Measurements from ENCODE around the gene SLC44A4. TPM values are rescaled to one million over a fixed set of nuclear protein-coding genes. Genes with fewer than 3 reads are reported as not detected.
A peak's percentile ranks its signal among the peaks of the same experiment; 100 is the strongest.
"Not testable (repeated sequence)": the region's sequence is repeated elsewhere in the genome, so short reads cannot be mapped to it uniquely, and the experiment has no call there.

The SLC44A4 gene
- total RNA-seq, 1 experiment from 2014 or later: not detected

GRCh38 chr6:31844507-31844906 is 34.3 kb downstream of the SLC44A4 start:
- Histone ChIP-seq H3K27ac (ENCODE audit: low read depth, low read length, poor library complexity, severe bottlenecking) (no peak overlapping the region), H3K4me3 (ENCODE audit: low read depth, low read length, poor library complexity, severe bottlenecking) (no peak overlapping the region), H3K9me3 (ENCODE audit: low read depth, low read length, poor library complexity, severe bottlenecking) (no peaks in the 10 kb centered on the region), H3K4me1 (ENCODE audit: insufficient read depth, low read length, poor library complexity, severe bottlenecking) (no peaks in the 10 kb centered on the region), H3K27me3 (replicated peaks; ENCODE audit: insufficient read depth, low read depth, low read length, poor library complexity) (no peaks in the 10 kb centered on the region), H3K36me3 (ENCODE audit: insufficient read depth, low read length, poor library complexity, severe bottlenecking) (peaks cover 17% of the 10 kb centered on the region)
- intact Hi-C loops (cut with micrococcal nuclease; ENCODE audit: unreplicated experiment): no loop called here
- no peak for DNase-seq (ENCODE audit: low spot score)
- TF ChIP-seq EZH2 (IDR thresholded peaks at IDR 0.05; ENCODE audit: borderline replicate concordance, low read depth, low read length, poor library complexity, severe bottlenecking): no peak
- TF ChIP-seq CTCF (conservative IDR thresholded peaks at IDR 0.05; ENCODE audit: low read depth, low read length): no peak
- ChIA-PET POLR2A (ENCODE audit: low non-redundant PET) (no interaction called here), CTCF (no interaction called here)
- no TSS peak for BruUV-seq (replicated peaks)

GRCh38 chr6:31842053-31842452 is 36.7 kb downstream of the SLC44A4 start:
- ChIA-PET POLR2A (ENCODE audit: low non-redundant PET) (no interaction called here), CTCF (interaction anchor here (0.7 kb wide), 1 partner anchor 64 kb away, joined by 3 read pairs; no protein-coding TSS in a partner anchor)
- Histone ChIP-seq H3K4me1 (ENCODE audit: insufficient read depth, low read length, poor library complexity, severe bottlenecking) (peaks cover 12% of the 10 kb centered on the region), H3K36me3 (ENCODE audit: insufficient read depth, low read length, poor library complexity, severe bottlenecking) (peaks cover 41% of the 10 kb centered on the region), H3K9me3 (ENCODE audit: low read depth, low read length, poor library complexity, severe bottlenecking) (no peaks in the 10 kb centered on the region), H3K27me3 (replicated peaks; ENCODE audit: insufficient read depth, low read depth, low read length, poor library complexity) (no peaks in the 10 kb centered on the region), H3K4me3 (ENCODE audit: low read depth, low read length, poor library complexity, severe bottlenecking) (no peak overlapping the region), H3K27ac (ENCODE audit: low read depth, low read length, poor library complexity, severe bottlenecking) (no peak overlapping the region)
- no TSS peak for BruUV-seq (replicated peaks)
- no peak for DNase-seq (ENCODE audit: low spot score)
- intact Hi-C loops (cut with micrococcal nuclease; ENCODE audit: unreplicated experiment): no loop called here
- TF ChIP-seq CTCF (conservative IDR thresholded peaks at IDR 0.05; ENCODE audit: low read depth, low read length): no peak
- TF ChIP-seq EZH2 (IDR thresholded peaks at IDR 0.05; ENCODE audit: borderline replicate concordance, low read depth, low read length, poor library complexity, severe bottlenecking): no peak

GRCh38 chr6:31839779-31840126 is 39.0 kb downstream of the SLC44A4 start:
- H3K4me3 ChIP-seq (ENCODE audit: low read depth, low read length, poor library complexity, severe bottlenecking); DNase-seq (ENCODE audit: low spot score); CTCF ChIA-PET; H3K9me3 ChIP-seq (ENCODE audit: low read depth, low read length, poor library complexity, severe bottlenecking); intact Hi-C loops (cut with micrococcal nuclease; ENCODE audit: unreplicated experiment); H3K27ac ChIP-seq (ENCODE audit: low read depth, low read length, poor library complexity, severe bottlenecking); H3K27me3 ChIP-seq (replicated peaks; ENCODE audit: insufficient read depth, low read depth, low read length, poor library complexity); BruUV-seq (replicated peaks): not testable (repeated sequence)
- POLR2A ChIA-PET (ENCODE audit: low non-redundant PET): interaction anchor here (0.6 kb wide), 2 partner anchors 33 to 136 kb away, joined by 3 to 4 read pairs; partner anchors contain the start of gene LSM2
- Histone ChIP-seq H3K36me3 (ENCODE audit: insufficient read depth, low read length, poor library complexity, severe bottlenecking) (peaks cover 54% of the 10 kb centered on the region), H3K4me1 (ENCODE audit: insufficient read depth, low read length, poor library complexity, severe bottlenecking) (peaks cover 12% of the 10 kb centered on the region)

GRCh38 chr6:31838968-31839367 is 39.8 kb downstream of the SLC44A4 start:
- Histone ChIP-seq H3K9me3 (ENCODE audit: low read depth, low read length, poor library complexity, severe bottlenecking) (no peaks in the 10 kb centered on the region), H3K4me3 (ENCODE audit: low read depth, low read length, poor library complexity, severe bottlenecking) (peak overlapping the region; percentile 74), H3K27me3 (replicated peaks; ENCODE audit: insufficient read depth, low read depth, low read length, poor library complexity) (no peaks in the 10 kb centered on the region), H3K4me1 (ENCODE audit: insufficient read depth, low read length, poor library complexity, severe bottlenecking) (peaks cover 16% of the 10 kb centered on the region), H3K27ac (ENCODE audit: low read depth, low read length, poor library complexity, severe bottlenecking) (no peak overlapping the region), H3K36me3 (ENCODE audit: insufficient read depth, low read length, poor library complexity, severe bottlenecking) (peaks cover 54% of the 10 kb centered on the region)
- TF ChIP-seq CTCF (conservative IDR thresholded peaks at IDR 0.05; ENCODE audit: low read depth, low read length) (no peak), EZH2 (IDR thresholded peaks at IDR 0.05; ENCODE audit: borderline replicate concordance, low read depth, low read length, poor library complexity, severe bottlenecking) (no peak)
- ChIA-PET POLR2A (ENCODE audit: low non-redundant PET) (no interaction called here), CTCF (no interaction called here)
- intact Hi-C loops (cut with micrococcal nuclease; ENCODE audit: unreplicated experiment): no loop called here
- no TSS peak for BruUV-seq (replicated peaks)
- no peak for DNase-seq (ENCODE audit: low spot score)

GRCh38 chr6:31838114-31838553 is 40.7 kb downstream of the SLC44A4 start:
- H3K36me3 ChIP-seq (ENCODE audit: insufficient read depth, low read length, poor library complexity, severe bottlenecking): peaks cover 54% of the 10 kb centered on the region
- H3K9me3 ChIP-seq (ENCODE audit: low read depth, low read length, poor library complexity, severe bottlenecking); BruUV-seq (replicated peaks); POLR2A ChIA-PET (ENCODE audit: low non-redundant PET); H3K27ac ChIP-seq (ENCODE audit: low read depth, low read length, poor library complexity, severe bottlenecking); DNase-seq (ENCODE audit: low spot score); CTCF ChIA-PET; H3K27me3 ChIP-seq (replicated peaks; ENCODE audit: insufficient read depth, low read depth, low read length, poor library complexity); intact Hi-C loops (cut with micrococcal nuclease; ENCODE audit: unreplicated experiment): not testable (repeated sequence)
- H3K4me1 ChIP-seq (ENCODE audit: insufficient read depth, low read length, poor library complexity, severe bottlenecking): peaks cover 17% of the 10 kb centered on the region
- H3K4me3 ChIP-seq (ENCODE audit: low read depth, low read length, poor library complexity, severe bottlenecking): peak overlapping the region; percentile 74

Measured in A673 (cell line).